ENCODE data around the gene HOXB2.

DNA sequence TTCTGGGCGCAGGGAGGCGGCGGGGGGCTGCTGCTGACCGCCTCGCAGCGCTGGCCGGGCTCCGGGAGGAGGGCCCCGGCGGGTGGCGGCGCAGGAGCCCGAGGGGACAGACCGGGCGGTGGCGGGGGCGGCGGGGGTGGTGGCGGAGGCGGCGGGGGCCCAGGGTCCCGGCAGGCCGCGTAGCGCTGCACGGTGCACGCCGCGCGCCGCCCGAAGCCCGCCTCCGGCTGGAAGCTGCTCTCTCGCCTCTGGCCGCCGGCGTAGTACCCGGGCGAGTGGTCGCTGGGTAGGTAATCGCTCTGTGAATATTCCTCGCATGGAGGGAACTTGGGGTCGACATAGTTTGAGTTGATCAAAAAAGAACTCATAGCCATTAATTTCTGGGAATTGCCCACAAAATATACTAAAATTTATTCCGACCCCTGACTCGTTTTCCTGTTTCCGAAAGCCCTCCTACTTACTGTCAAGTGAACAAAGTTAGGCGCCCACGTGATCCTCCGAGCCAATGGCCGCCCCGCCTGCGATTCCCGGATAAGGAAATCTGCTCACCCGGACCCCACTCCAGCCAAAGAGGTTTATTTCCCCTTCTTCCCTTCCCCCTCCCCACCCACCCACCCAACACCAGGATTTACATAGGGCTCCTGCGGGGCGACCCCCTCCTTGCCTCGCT, 33.2 kb upstream of the HOXB2 start, which contains the start of gene HOXB4:
- TF ChIP-seq TEAD4 (IDR thresholded peaks at IDR 0.05; ENCODE audit: low read depth, low read length) (no peak), TCF12 (IDR thresholded peaks at IDR 0.05; ENCODE audit: low read depth, low read length) (no peak), POLR2A (IDR thresholded peaks at IDR 0.05; ENCODE audit: control extremely low read depth in 1 of 2, low read depth in 2 of 2, low read length in 2 of 2) (no peak), EZH2 (IDR thresholded peaks at IDR 0.05; ENCODE audit: low read depth, low read length, severe bottlenecking) (no peak), SIN3A (conservative IDR thresholded peaks at IDR 0.05 in 1 of 2, IDR thresholded peaks at IDR 0.05 in 1 of 2; ENCODE audit: low read depth in 1 of 2, low read length in 2 of 2) (no peak), HDAC2 (IDR thresholded peaks at IDR 0.05; ENCODE audit: borderline replicate concordance in 1 of 2, low read depth in 2 of 2, low read length in 2 of 2) (no peak)
- TF ChIP-seq, protein P1, sequence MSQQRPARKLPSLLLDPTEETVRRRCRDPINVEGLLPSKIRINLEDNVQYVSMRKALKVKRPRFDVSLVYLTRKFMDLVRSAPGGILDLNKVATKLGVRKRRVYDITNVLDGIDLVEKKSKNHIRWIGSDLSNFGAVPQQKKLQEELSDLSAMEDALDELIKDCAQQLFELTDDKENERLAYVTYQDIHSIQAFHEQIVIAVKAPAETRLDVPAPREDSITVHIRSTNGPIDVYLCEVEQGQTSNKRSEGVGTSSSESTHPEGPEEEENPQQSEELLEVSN (IDR thresholded peaks at IDR 0.05) = no peak
- TF ChIP-seq, protein P2, sequence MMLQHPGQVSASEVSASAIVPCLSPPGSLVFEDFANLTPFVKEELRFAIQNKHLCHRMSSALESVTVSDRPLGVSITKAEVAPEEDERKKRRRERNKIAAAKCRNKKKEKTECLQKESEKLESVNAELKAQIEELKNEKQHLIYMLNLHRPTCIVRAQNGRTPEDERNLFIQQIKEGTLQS (IDR thresholded peaks at IDR 0.05; ENCODE audit: insufficient read depth, low read depth, low read length) = peak; percentile 29; the same call in 1 of the 2 replicates
